Liver (tissue), 3 donors: ENCODE results near the gene SNRPF.

Experiments
- EGR1 ChIP-seq, 2 donors: IDR thresholded peaks; 2 replicates each; pipeline ENCODE4 v1.6.1; 2016 to 2018; ENCODE audit warnings: antibody characterized with exemption in 2 of 2, low read depth in 2 of 2
- FOXA1 ChIP-seq: IDR thresholded peaks from 2 replicates; pipeline ENCODE4 v1.6.1; 2016; ENCODE audit warnings: antibody characterized with exemption
- GABPA ChIP-seq, 2 donors: IDR thresholded peaks in 1 of 2; conservative IDR thresholded peaks in 1 of 2; 2 replicates each; pipeline ENCODE4 v1.6.1; 2016; ENCODE audit warnings: antibody characterized with exemption in 2 of 2, mild to moderate bottlenecking in 1 of 2, moderate library complexity in 1 of 2
- HNF4A ChIP-seq, 2 donors: conservative IDR thresholded peaks; 2 replicates each; pipeline ENCODE4 v1.6.1; 2016; ENCODE audit warnings: antibody characterized with exemption in 2 of 2, mild to moderate bottlenecking in 2 of 2
- NR2F2 ChIP-seq: IDR thresholded peaks from 2 replicates; pipeline ENCODE4 v1.6.1; 2016; ENCODE audit warnings: antibody characterized with exemption
- RAD21 ChIP-seq, 2 donors: IDR thresholded peaks; 2 replicates each; pipeline ENCODE4 v1.6.1; 2016; ENCODE audit warnings: antibody characterized with exemption in 2 of 2, mild to moderate bottlenecking in 2 of 2
- SP1 ChIP-seq: IDR thresholded peaks from 2 replicates; pipeline ENCODE4 v1.6.1; 2018; ENCODE audit warnings: antibody characterized with exemption, mild to moderate bottlenecking
- TAF1 ChIP-seq: conservative IDR thresholded peaks from 2 replicates; pipeline ENCODE4 v1.6.1; 2016; ENCODE audit warnings: antibody characterized with exemption, mild to moderate bottlenecking
- YY1 ChIP-seq: IDR thresholded peaks from 2 replicates; pipeline ENCODE4 v1.6.1; 2016; ENCODE audit warnings: antibody characterized with exemption, mild to moderate bottlenecking
- TF ChIP-seq, protein P1 (sequence below): IDR thresholded peaks from 2 replicates; pipeline ENCODE4 v1.6.1; 2016; ENCODE audit warnings: antibody characterized with exemption
- TF ChIP-seq, protein P2 (sequence below): fragments of 150-350 bp; IDR thresholded peaks from 2 replicates; pipeline ENCODE4 v1.5.1; 2017; ENCODE audit warnings: improper control_type of control experiment, low read depth, low read length; ENCODE audit not compliant: missing input control
- TF ChIP-seq, protein P3 (sequence below): IDR thresholded peaks from 2 replicates; pipeline ENCODE4 v1.6.1; 2016; ENCODE audit warnings: antibody characterized with exemption, mild to moderate bottlenecking
- TF ChIP-seq, protein P4 (sequence below): IDR thresholded peaks from 2 replicates; pipeline ENCODE4 v1.6.1; 2016; ENCODE audit warnings: antibody characterized with exemption
- donor health status: healthy.
- donor health status: healthy.

DNA sequence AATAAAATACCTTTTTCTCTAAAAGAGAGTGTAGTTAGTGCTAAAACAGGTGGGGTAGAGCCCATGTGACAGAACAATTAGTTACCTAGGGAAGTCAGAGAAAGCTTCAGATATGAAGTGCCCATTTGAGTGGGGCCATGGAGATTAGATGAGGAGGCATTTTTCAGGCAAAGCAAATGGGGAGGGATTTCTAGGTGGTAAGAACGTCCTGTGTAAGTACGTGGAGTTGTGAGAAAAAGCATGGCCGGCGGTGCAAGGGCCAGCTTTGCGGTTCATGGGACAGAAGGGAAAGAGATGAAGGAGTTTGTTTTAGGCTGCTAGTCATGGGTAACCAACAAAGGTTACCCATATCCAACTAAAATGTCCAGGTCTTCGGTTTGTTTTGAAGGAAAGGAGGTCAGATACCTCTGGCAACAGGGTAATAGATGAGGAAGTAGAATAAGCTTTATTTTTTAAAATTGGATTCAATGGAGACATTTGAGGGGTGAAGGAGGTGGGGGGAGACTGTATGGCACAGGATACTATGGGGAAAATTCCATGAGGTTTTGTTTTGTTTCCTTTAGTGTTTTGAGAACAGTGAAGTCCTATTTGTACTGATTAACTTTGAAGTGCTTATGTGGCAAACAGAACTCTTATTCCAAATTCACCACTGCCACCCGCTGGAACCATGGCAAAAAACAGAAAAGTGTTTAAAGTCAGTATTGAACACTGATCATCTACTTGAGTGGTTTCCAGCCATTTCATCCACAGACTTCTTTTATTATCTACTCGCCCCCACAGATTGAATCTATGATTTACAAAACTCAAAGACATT, 10.0 kb upstream of the SNRPF start:
- TF ChIP-seq, protein P1, sequence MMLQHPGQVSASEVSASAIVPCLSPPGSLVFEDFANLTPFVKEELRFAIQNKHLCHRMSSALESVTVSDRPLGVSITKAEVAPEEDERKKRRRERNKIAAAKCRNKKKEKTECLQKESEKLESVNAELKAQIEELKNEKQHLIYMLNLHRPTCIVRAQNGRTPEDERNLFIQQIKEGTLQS = no peak
- TF ChIP-seq, protein P2, sequence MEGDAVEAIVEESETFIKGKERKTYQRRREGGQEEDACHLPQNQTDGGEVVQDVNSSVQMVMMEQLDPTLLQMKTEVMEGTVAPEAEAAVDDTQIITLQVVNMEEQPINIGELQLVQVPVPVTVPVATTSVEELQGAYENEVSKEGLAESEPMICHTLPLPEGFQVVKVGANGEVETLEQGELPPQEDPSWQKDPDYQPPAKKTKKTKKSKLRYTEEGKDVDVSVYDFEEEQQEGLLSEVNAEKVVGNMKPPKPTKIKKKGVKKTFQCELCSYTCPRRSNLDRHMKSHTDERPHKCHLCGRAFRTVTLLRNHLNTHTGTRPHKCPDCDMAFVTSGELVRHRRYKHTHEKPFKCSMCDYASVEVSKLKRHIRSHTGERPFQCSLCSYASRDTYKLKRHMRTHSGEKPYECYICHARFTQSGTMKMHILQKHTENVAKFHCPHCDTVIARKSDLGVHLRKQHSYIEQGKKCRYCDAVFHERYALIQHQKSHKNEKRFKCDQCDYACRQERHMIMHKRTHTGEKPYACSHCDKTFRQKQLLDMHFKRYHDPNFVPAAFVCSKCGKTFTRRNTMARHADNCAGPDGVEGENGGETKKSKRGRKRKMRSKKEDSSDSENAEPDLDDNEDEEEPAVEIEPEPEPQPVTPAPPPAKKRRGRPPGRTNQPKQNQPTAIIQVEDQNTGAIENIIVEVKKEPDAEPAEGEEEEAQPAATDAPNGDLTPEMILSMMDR = peak; percentile 58
- TF ChIP-seq, protein P3, sequence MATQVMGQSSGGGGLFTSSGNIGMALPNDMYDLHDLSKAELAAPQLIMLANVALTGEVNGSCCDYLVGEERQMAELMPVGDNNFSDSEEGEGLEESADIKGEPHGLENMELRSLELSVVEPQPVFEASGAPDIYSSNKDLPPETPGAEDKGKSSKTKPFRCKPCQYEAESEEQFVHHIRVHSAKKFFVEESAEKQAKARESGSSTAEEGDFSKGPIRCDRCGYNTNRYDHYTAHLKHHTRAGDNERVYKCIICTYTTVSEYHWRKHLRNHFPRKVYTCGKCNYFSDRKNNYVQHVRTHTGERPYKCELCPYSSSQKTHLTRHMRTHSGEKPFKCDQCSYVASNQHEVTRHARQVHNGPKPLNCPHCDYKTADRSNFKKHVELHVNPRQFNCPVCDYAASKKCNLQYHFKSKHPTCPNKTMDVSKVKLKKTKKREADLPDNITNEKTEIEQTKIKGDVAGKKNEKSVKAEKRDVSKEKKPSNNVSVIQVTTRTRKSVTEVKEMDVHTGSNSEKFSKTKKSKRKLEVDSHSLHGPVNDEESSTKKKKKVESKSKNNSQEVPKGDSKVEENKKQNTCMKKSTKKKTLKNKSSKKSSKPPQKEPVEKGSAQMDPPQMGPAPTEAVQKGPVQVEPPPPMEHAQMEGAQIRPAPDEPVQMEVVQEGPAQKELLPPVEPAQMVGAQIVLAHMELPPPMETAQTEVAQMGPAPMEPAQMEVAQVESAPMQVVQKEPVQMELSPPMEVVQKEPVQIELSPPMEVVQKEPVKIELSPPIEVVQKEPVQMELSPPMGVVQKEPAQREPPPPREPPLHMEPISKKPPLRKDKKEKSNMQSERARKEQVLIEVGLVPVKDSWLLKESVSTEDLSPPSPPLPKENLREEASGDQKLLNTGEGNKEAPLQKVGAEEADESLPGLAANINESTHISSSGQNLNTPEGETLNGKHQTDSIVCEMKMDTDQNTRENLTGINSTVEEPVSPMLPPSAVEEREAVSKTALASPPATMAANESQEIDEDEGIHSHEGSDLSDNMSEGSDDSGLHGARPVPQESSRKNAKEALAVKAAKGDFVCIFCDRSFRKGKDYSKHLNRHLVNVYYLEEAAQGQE = no peak
- TF ChIP-seq EGR1 (IDR thresholded peaks at IDR 0.05; ENCODE audit: low read depth in 2 of 2) (no peak), FOXA1 (no peak), TAF1 (no peak), RAD21 (IDR thresholded peaks at IDR 0.05) (peak; percentile 86), GABPA (IDR thresholded peaks at IDR 0.05 in 1 of 2, conservative IDR thresholded peaks at IDR 0.05 in 1 of 2) (no peak), SP1 (no peak), HNF4A (conservative IDR thresholded peaks at IDR 0.05) (no peak), YY1 (peak; percentile 62), NR2F2 (no peak)
- TF ChIP-seq, protein P4, sequence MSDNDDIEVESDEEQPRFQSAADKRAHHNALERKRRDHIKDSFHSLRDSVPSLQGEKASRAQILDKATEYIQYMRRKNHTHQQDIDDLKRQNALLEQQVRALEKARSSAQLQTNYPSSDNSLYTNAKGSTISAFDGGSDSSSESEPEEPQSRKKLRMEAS = no peak
